Right lobe of liver (tissue), 6 donors: Measurements from ENCODE around the gene PGAM1. TPM values are rescaled to one million over a fixed set of nuclear protein-coding genes. Genes with fewer than 3 reads are reported as not detected.
A peak's percentile ranks its signal among the peaks of the same experiment; 100 is the strongest.

Experiments
- ATAC-seq, 4 donors: fragments of 200-7000 bp; cut with Tn5 transposase; one replicate each; pipeline ENCODE4 v1.9.1; 2020; ENCODE audit warnings: mild to moderate bottlenecking in 4 of 4, moderate library complexity in 4 of 4
- DNase-seq, 3 donors: peaks; one replicate each; pipeline ENCODE4 v3.0.0-alpha.2; 2020
- H3K27ac ChIP-seq, 3 donors: fragments of 200-600 bp; one replicate each; pipeline ENCODE4 v1.8.0; 2022
- H3K27me3 ChIP-seq, 2 donors: fragments of 200-600 bp; one replicate each; pipeline ENCODE4 v1.8.0; 2022
- H3K36me3 ChIP-seq, 4 donors: fragments of 200-600 bp; sonication (generic) in 1 of 4; one replicate each; pipeline versions ENCODE4 v1.5.1 to v1.8.0; 2017 to 2022; ENCODE audit warnings: control low read depth in 1 of 4
- H3K4me1 ChIP-seq, 4 donors: fragments of 200-600 bp; sonication (generic) in 1 of 4; one replicate each; pipeline versions ENCODE4 v1.5.1 to v1.8.0; 2017 to 2022; ENCODE audit warnings: control low read depth in 1 of 4
- H3K4me3 ChIP-seq, 3 donors: fragments of 200-600 bp; one replicate each; pipeline ENCODE4 v1.8.0; 2022
- H3K9me3 ChIP-seq, 4 donors: fragments of 200-600 bp; sonication (generic) in 1 of 4; one replicate each; pipeline versions ENCODE4 v1.5.1 to v1.8.0; 2017 to 2022; ENCODE audit warnings: control low read depth in 1 of 4
- CTCF ChIP-seq, 4 donors: fragments of 200-600 bp in 3 of 4; fragments of 450-650 bp in 1 of 4; IDR thresholded peaks; one replicate each; pipeline versions ENCODE4 v1.5.1 to v1.8.0; 2016 to 2022; ENCODE audit warnings: antibody characterized with exemption in 4 of 4, mild to moderate bottlenecking in 2 of 4
- POLR2A ChIP-seq: fragments of 450-650 bp; IDR thresholded peaks from one replicate; pipeline ENCODE4 v1.6.1; 2017; ENCODE audit warnings: antibody characterized with exemption, mild to moderate bottlenecking
- WGBS: methylation state at CpG from one replicate; pipeline ENCODE4 v1.1.6; 2018; ENCODE audit warnings: low coverage, low lambda C conversion rate; ENCODE audit not compliant: insufficient coverage; ENCODE audit errors: missing lambda C conversion rate; 5-methylcytosine and 5-hydroxymethylcytosine counted together
- intact Hi-C, 2 donors: fragments of 100-400 bp; cut with DNase I; formaldehyde crosslinking; loops; one replicate each; pipeline versions ENCODE4 v1.11.2 to v1.14.1; 2022
- small RNA-seq, 2 experiments: library from RNA; depleted of rRNA; stranded (forward); fragments of <200 nt; gene quantifications; one replicate each; pipeline ENCODE3, GENCODE V24; 2016
- total RNA-seq, 6 experiments: library from RNA; depleted of rRNA in 2 of 6; stranded (reverse); fragments of >200 nt in 2 of 6; fragmentation: NEBNext Ultra II Directional in 3 of 6; extraction: Animal tissue kit (Norgen Biotek cat#: 25700) in 3 of 6; gene quantifications; one replicate each; pipeline versions ENCODE4 v1.1.0 to v1.2.4, GENCODE V29; 2016 to 2023
- donor health status: DM: no; HTN: yes; CAD: no.
- donor health status: DM: no; HTN: no; CAD: no.
- donor health status: DM: no; HTN: no; CAD: no.
- donor health status: DM: no; HTN: yes; CAD: no.
- donor health status: DM: no; HTN: yes; CAD: no.

Gene PGAM1
- total RNA-seq, 6 experiments from 2014 or later, result 100 to 228 (median 162) TPM

GRCh38 chr10:97479939-97480338 is 53.9 kb downstream of the PGAM1 start:
- DNase-seq, result peak in 1 of 3 donors; percentile 32
- 71% methylated on average over 5 of the region's 9 CpGs for WGBS
- H3K27me3 ChIP-seq, result no peaks in the 10 kb centered on the region

GRCh38 chr10:97481071-97481470 is 55.1 kb downstream of the PGAM1 start:
- H3K36me3 ChIP-seq, result peaks cover 0 to 38% (median 12%) of the 10 kb centered on the region in 4 donors
- no peaks in the 10 kb centered on the region for H3K9me3 ChIP-seq
- intact Hi-C loops, result no loop called here
- H3K27me3 ChIP-seq, result no peaks in the 10 kb centered on the region
- no peak overlapping the region for H3K4me3 ChIP-seq
- H3K4me1 ChIP-seq, result peaks cover 0 to 4% (median under 1%) of the 10 kb centered on the region in 4 donors
- WGBS, result 100% methylated on average over 4 of the region's 4 CpGs
- TF ChIP-seq POLR2A (no peak), CTCF (IDR thresholded peaks at IDR 0.05) (no peak)
- no peak for ATAC-seq
- no peak for DNase-seq
- no peak overlapping the region for H3K27ac ChIP-seq

More at GRCh38 chr10:97479939-97480338, 53.9 kb downstream of the PGAM1 start:
- Histone ChIP-seq H3K4me1 (no peaks in the 10 kb centered on the region), H3K27ac (no peak overlapping the region), H3K4me3 (no peak overlapping the region), H3K9me3 (no peaks in the 10 kb centered on the region), H3K36me3 (peaks cover 0 to 44% (median 12%) of the 10 kb centered on the region in 4 donors)
- no peak for TF ChIP-seq POLR2A
- no peak for TF ChIP-seq CTCF (IDR thresholded peaks at IDR 0.05)
- ATAC-seq, result no peak
- intact Hi-C loops, result no loop called here

- Histone ChIP-seq H3K27ac (no peak overlapping the region), H3K9me3 (no peaks in the 10 kb centered on the region), H3K27me3 (no peaks in the 10 kb centered on the region), H3K4me1 (peaks cover 0 to 9% (median 2%) of the 10 kb centered on the region in 4 donors), H3K4me3 (no peak overlapping the region), H3K36me3 (peaks cover 0 to 28% (median 6%) of the 10 kb centered on the region in 4 donors)
- no peak for TF ChIP-seq POLR2A
- TF ChIP-seq CTCF (IDR thresholded peaks at IDR 0.05), result no peak
- no peak for ATAC-seq
- 89% methylated on average over 1 of the region's 1 CpG for WGBS
- DNase-seq, result no peak
- intact Hi-C loops, result no loop called here
These were observed 56.4 kb downstream of the PGAM1 start for GRCh38 chr10:97482381-97482780.

Small RNA genes lying within 50 kb of the gene (small RNA-seq; reads per million reads assigned to genes)
- gene RF00019, result 0 reads per million in 2 experiments

Other genes starting within 250 kb of the PGAM1 start
- under 1 TPM in 5 of 6 experiments, not detected in 1; 0.04 to 0.29 (median 0.12) TPM for gene SLIT1, start 240.2 kb upstream of the PGAM1 start, total RNA-seq
- 1 to 10 TPM; 2.3 to 5.5 (median 3.4) TPM for gene ARHGAP19, start 133.6 kb upstream of the PGAM1 start, total RNA-seq
- gene FRAT1, start 106.9 kb upstream of the PGAM1 start, total RNA-seq, result 1 to 10 TPM; 3.5 to 8.5 (median 7.4) TPM
- gene FRAT2, start 91.5 kb upstream of the PGAM1 start, total RNA-seq, result 10 to 100 TPM in 2 of 6 experiments, 1 to 10 TPM in 4; 8.3 to 11.4 (median 9.7) TPM
- gene RRP12, start 24.9 kb upstream of the PGAM1 start, total RNA-seq, result 10 to 100 TPM in 3 of 6 experiments, 1 to 10 TPM in 3; 6.7 to 23.2 (median 10.2) TPM
- 10 to 100 TPM in 5 of 6 experiments, 1 to 10 TPM in 1; 9.2 to 19.1 (median 11.8) TPM for gene EXOSC1, start 19.8 kb downstream of the PGAM1 start, total RNA-seq
- gene ZDHHC16, start 20.0 kb downstream of the PGAM1 start, total RNA-seq, result 10 to 100 TPM; 15.8 to 27.0 (median 22.8) TPM
- 10 to 100 TPM; 18.7 to 40.7 (median 20.3) TPM for gene MMS19, start 72.2 kb downstream of the PGAM1 start, total RNA-seq
- gene UBTD1, start 72.7 kb downstream of the PGAM1 start, total RNA-seq, result 1 to 10 TPM; 5.4 to 8.8 (median 7.0) TPM
- under 1 TPM in 4 of 6 experiments, not detected in 2; 0.28 to 0.81 (median 0.50) TPM for gene ANKRD2, start 146.6 kb downstream of the PGAM1 start, total RNA-seq
- gene HOGA1, start 158.2 kb downstream of the PGAM1 start, total RNA-seq, result 10 to 100 TPM; 16.8 to 92.9 (median 36.5) TPM
- gene C10orf62, start 163.5 kb downstream of the PGAM1 start, total RNA-seq, result 1 to 10 TPM in 5 of 6 experiments, not detected in 1; 1.2 to 4.1 (median 2.2) TPM
- 1 to 10 TPM in 4 of 6 experiments, under 1 TPM in 2; 0.69 to 3.9 (median 1.6) TPM for gene MORN4, start 207.3 kb downstream of the PGAM1 start, total RNA-seq
- 10 to 100 TPM in 3 of 6 experiments, 1 to 10 TPM in 3; 6.2 to 18.1 (median 11.4) TPM for gene PI4K2A, start 214.5 kb downstream of the PGAM1 start, total RNA-seq